Peyer's patch (tissue), 4 donors: ENCODE results near the gene OR6N2. TPM values are rescaled to one million over a fixed set of nuclear protein-coding genes. Genes with fewer than 3 reads are reported as not detected.

Experiments used
- DNase-seq, 3 donors: peaks; one replicate each; pipeline ENCODE4 v3.0.0-alpha.2; 2017 to 2019
- H3K27ac ChIP-seq, 4 donors: fragments of 200-600 bp; sonication (generic); one replicate each; pipeline ENCODE4 v1.5.1; 2016 to 2019
- H3K27me3 ChIP-seq, 2 donors: fragments of 200-600 bp; sonication (generic); one replicate each; pipeline ENCODE4 v1.5.1; 2019
- H3K36me3 ChIP-seq, 3 donors: fragments of 200-600 bp; sonication (generic); one replicate each; pipeline ENCODE4 v1.5.1; 2016 to 2019
- H3K4me1 ChIP-seq, 4 donors: fragments of 200-600 bp; sonication (generic); one replicate each; pipeline ENCODE4 v1.5.1; 2016 to 2019
- H3K4me3 ChIP-seq, 4 donors: fragments of 200-600 bp; sonication (generic); 1 replicate in 3 of 4; 2 replicates in 1 of 4; pipeline ENCODE4 v1.5.1; 2016 to 2019; ENCODE audit warnings: mild to moderate bottlenecking in 1 of 4
- H3K9me3 ChIP-seq, 4 donors: fragments of 200-600 bp; sonication (generic); one replicate each; pipeline ENCODE4 v1.5.1; 2016 to 2019; ENCODE audit warnings: mild to moderate bottlenecking in 1 of 4
- POLR2A ChIP-seq, 2 donors: fragments of 450-650 bp; IDR thresholded peaks; one replicate each; pipeline ENCODE4 v1.5.1; 2017; ENCODE audit warnings: antibody characterized with exemption in 2 of 2, mild to moderate bottlenecking in 2 of 2, moderate library complexity in 2 of 2
- total RNA-seq, 4 donors: library from RNA; depleted of rRNA; stranded (reverse); fragments of >200 nt; gene quantifications; one replicate each; pipeline ENCODE4 v1.1.0, GENCODE V29; 2016
- TF ChIP-seq, protein P1 (sequence below), 6 experiments: fragments of 450-650 bp in 4 of 6; fragments of 200-600 bp in 2 of 6; sonication (generic) in 1 of 6; IDR thresholded peaks; one replicate each; pipeline ENCODE4 v1.5.1; 2017 to 2019; ENCODE audit warnings: antibody characterized with exemption in 6 of 6, mild to moderate bottlenecking in 3 of 6, moderate library complexity in 1 of 6

The OR6N2 gene, protein sequence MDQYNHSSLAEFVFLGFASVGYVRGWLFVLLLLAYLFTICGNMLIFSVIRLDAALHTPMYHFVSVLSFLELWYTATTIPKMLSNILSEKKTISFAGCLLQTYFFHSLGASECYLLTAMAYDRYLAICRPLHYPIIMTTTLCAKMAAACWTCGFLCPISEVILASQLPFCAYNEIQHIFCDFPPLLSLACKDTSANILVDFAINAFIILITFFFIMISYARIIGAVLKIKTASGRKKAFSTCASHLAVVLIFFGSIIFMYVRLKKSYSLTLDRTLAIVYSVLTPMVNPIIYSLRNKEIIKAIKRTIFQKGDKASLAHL
- total RNA-seq: not detected

DNA sequence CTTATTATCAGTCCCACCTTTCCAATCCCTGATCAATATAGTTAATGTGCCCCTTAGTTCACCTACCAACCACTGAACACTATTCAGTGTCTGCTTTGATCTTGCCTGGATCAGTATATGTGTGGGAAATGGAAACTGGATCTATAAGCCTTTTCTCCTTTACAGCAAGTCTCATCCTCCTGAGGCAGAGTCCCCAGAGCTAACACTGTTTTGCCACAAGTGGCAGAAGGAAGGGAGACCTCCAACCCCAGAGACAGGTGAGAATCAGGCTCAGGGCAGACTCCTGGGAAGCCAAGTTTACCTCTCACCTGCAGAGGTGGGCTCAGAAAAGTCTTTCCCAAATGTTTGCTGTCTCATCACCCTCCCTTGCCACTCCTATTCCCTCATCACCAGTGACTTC, at the start of gene OR6N2:
TSS of gene OR6N2 (minus strand) at position 101 of the 400 bp plus-strand sequence. CDS start 3,569 bp downstream, outside the sequence.
- Histone ChIP-seq H3K9me3 (no peaks in the 10 kb centered on the region), H3K27me3 (no peaks in the 10 kb centered on the region), H3K27ac (no peak within 1 kb of the TSS), H3K36me3 (no peaks in the 10 kb centered on the region), H3K4me3 (no peak within 1 kb of the TSS), H3K4me1 (no peaks in the 10 kb centered on the region)
- TF ChIP-seq POLR2A (IDR thresholded peaks at IDR 0.05): no peak
- TF ChIP-seq, protein P1, sequence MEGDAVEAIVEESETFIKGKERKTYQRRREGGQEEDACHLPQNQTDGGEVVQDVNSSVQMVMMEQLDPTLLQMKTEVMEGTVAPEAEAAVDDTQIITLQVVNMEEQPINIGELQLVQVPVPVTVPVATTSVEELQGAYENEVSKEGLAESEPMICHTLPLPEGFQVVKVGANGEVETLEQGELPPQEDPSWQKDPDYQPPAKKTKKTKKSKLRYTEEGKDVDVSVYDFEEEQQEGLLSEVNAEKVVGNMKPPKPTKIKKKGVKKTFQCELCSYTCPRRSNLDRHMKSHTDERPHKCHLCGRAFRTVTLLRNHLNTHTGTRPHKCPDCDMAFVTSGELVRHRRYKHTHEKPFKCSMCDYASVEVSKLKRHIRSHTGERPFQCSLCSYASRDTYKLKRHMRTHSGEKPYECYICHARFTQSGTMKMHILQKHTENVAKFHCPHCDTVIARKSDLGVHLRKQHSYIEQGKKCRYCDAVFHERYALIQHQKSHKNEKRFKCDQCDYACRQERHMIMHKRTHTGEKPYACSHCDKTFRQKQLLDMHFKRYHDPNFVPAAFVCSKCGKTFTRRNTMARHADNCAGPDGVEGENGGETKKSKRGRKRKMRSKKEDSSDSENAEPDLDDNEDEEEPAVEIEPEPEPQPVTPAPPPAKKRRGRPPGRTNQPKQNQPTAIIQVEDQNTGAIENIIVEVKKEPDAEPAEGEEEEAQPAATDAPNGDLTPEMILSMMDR (IDR thresholded peaks at IDR 0.05): no peak
- no peak for DNase-seq

DNA sequence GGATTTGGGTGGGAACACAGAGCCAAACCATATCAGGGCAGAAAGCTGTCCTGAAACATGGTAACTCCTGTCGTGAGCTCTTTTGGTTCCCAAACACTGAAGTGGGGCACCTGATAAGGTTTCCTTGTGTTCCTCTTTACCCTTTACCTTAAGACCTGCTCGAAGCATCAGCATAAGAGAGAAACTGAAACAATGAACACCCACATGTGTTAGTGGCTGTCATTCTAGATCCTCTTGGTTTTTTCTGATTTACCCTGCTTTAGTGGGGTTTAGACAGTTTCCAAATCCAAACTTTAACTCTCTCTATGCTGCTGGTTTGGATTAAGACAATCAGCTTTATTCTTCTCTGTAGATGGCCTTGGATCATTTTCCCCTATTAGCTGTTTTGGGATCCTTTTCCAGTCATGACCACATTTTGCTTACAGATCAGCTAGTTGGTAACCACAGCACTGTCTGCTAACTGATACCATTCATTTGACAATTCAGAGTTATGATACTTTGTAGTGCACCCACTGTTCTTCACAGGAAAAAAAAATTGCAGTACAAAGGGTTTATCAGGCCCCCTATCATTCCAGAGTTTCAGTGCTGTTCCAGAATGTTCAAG, 49.2 kb upstream of the OR6N2 start:
- Histone ChIP-seq H3K27ac (peak overlapping the region in 2 of 4 donors; percentile 48 to 57), H3K4me3 (no peak overlapping the region), H3K27me3 (no peaks in the 10 kb centered on the region), H3K4me1 (peaks cover 0 to 7% (median 0%) of the 10 kb centered on the region in 4 donors), H3K36me3 (no peaks in the 10 kb centered on the region), H3K9me3 (peaks cover 0 to 9% (median 3%) of the 10 kb centered on the region in 4 donors)
- DNase-seq: no peak
- TF ChIP-seq, protein P1 (IDR thresholded peaks at IDR 0.05): no peak
- TF ChIP-seq POLR2A (IDR thresholded peaks at IDR 0.05): no peak

DNA sequence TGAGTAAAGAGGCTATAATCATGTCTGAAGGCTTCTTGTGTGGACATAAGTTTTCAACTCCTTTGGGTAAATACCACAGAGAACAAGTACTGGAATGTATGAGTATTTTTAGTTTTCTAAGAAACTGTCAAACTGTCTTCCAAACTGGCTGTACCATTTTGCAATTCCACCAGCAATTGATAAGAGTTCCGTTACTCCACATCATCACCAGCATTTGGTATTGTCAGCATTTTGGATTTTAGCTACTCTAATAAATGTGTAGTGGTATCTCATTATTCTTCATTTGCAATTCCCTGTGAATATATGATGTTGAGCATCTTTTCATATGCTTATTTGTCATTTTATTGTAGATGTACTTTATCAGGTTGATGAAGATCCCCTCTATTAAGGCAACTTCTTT, 40.7 kb upstream of the OR6N2 start:
- no peak for TF ChIP-seq POLR2A (IDR thresholded peaks at IDR 0.05)
- TF ChIP-seq, protein P1 (IDR thresholded peaks at IDR 0.05): no peak
- DNase-seq: no peak

DNA sequence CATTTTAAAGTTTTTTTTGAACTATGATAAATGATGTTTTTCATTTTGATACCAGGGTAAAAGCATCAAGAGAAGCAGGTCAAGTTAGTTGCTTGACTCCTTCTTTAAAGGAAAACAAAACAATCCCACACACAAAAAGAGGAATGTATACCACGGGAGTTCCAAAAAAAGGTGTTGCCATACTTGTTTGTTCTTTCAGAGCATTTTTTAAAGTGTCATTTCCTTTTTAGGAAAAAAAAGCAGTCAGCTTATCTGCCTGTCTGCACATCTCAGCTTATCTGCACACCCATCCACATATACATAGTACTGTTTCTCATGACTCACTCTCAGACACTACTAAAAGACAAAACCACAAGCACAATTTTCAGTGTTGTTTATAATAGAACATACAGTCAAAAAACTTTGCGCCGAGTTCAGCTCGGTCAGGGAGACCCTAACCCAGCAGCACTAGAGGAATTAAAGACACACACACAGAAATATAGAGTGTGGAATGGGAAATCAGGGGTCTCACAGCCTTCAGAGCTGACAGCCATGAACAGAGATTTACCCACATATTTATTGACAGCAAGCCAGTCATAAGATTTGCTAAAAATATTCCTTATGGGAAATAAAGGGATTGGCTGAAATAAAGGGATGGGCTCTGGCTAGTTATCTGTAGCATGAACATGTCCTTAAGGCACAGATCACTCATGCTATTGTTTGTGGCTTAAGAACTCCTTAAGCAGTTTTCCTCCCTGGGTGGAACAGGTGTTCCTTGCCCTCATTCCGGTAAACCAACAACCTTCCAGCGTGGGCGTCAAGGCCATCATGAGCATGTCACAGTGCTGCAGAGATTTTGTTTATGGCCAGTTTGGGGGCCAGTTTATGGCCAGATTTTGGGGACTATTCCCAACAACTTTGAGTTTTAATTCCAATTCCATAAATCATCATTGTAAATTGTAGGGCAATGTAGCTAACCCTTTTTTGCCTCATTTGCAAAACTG, 38.7 kb upstream of the OR6N2 start:
- no peak overlapping the region for H3K4me3 ChIP-seq
- H3K9me3 ChIP-seq: no peaks in the 10 kb centered on the region
- no peaks in the 10 kb centered on the region for H3K4me1 ChIP-seq
- TF ChIP-seq, protein P1 (IDR thresholded peaks at IDR 0.05): no peak
- TF ChIP-seq POLR2A (IDR thresholded peaks at IDR 0.05): no peak
- peak overlapping the region in 2 of 4 donors; percentile 28 to 34 for H3K27ac ChIP-seq
- H3K27me3 ChIP-seq: no peaks in the 10 kb centered on the region
- DNase-seq: no peak
- no peaks in the 10 kb centered on the region for H3K36me3 ChIP-seq

More for the DNA sequence above, 40.7 kb upstream of the OR6N2 start:
- Histone ChIP-seq H3K36me3 (no peaks in the 10 kb centered on the region), H3K4me1 (no peaks in the 10 kb centered on the region), H3K4me3 (no peak overlapping the region), H3K27ac (no peak overlapping the region), H3K27me3 (no peaks in the 10 kb centered on the region), H3K9me3 (no peaks in the 10 kb centered on the region)

DNA sequence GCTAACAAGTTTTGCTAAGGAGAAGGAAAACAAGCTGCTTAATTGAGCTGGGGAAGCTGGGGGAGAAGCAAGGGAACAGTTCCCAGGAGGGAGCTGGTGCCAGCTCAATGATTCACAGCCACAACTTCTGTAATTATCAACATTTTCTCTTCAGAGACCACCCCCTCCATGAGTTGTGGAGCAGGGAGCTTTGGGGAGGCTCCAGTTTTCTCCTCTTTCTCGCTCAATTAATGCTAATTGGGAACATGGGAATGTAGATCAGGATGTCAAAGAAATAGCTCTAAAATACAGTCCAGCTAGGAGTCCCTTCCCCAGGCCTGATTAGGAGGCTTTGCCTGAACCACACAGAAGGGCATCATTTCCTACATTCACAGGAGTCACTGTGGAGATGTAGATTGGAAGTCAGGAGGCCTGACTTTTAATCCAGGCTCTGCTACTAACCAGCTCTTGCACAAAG, 38.0 kb upstream of the OR6N2 start:
- no peak for DNase-seq
- H3K4me1 ChIP-seq: no peaks in the 10 kb centered on the region
- TF ChIP-seq, protein P1 (IDR thresholded peaks at IDR 0.05): no peak
- no peak for TF ChIP-seq POLR2A (IDR thresholded peaks at IDR 0.05)
- no peaks in the 10 kb centered on the region for H3K9me3 ChIP-seq
- H3K27me3 ChIP-seq: no peaks in the 10 kb centered on the region
- no peak overlapping the region for H3K4me3 ChIP-seq
- no peaks in the 10 kb centered on the region for H3K36me3 ChIP-seq
- peak overlapping the region in 1 of 4 donors; percentile 34 for H3K27ac ChIP-seq
